ENCODE results near the gene MTA2. TPM values are rescaled to one million over a fixed set of nuclear protein-coding genes. Genes with fewer than 3 reads are reported as not detected.

Gene MTA2
- total and polyA plus RNA-seq, 2 donors (not counting 1 experiment from before 2014, with no cell fraction given) = 37.2 to 139 TPM

DNA sequence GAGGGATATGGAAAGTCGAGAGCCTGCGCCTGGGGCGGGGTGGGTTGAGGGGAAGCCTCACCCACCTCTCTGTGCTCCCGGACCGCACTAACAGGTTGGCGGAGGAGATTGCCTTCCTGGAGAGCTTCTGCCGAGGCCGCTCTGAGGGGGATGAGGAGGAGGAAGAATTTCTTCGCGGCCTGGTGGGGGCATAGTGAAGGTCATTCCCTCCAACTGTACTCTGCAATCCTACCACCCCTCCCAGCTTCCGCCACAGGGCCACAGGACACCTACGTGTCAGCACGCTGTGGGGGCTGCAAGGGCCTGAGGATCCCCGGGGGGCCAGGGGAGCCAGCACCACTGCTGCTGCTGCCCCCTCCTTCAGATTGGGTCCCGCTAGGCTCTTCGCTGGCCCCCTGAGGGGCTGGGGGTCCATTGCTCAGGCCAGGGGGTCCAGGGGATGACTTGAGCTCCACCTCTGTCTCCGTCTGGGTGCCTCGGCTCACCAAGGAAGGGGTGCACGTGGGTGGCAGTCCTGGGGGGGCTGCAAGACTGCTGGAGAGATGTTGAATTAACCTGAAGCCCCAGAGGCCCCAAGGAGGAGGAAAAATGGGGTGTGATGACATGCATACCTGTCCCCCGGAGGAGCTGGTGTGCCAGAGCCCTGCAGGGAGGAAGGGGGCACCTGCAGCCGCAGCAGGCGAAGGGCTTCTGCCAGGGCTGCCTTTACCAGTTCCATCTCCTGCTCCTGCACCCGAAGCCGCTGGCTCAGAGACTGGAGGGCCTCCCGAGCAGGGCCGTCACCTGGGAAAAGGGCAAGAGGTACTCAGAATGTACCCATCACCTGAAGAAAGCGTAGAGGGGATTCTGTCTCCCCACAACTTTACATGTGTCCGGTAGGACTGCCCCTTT lies 9.4 kb upstream of the MTA2 start:
- peak overlapping the region; percentile 76 to 96 for H3K27ac ChIP-seq (ENCODE audit: low read length in 2 of 2)
- TF ChIP-seq, protein P1, sequence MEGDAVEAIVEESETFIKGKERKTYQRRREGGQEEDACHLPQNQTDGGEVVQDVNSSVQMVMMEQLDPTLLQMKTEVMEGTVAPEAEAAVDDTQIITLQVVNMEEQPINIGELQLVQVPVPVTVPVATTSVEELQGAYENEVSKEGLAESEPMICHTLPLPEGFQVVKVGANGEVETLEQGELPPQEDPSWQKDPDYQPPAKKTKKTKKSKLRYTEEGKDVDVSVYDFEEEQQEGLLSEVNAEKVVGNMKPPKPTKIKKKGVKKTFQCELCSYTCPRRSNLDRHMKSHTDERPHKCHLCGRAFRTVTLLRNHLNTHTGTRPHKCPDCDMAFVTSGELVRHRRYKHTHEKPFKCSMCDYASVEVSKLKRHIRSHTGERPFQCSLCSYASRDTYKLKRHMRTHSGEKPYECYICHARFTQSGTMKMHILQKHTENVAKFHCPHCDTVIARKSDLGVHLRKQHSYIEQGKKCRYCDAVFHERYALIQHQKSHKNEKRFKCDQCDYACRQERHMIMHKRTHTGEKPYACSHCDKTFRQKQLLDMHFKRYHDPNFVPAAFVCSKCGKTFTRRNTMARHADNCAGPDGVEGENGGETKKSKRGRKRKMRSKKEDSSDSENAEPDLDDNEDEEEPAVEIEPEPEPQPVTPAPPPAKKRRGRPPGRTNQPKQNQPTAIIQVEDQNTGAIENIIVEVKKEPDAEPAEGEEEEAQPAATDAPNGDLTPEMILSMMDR (IDR thresholded peaks at IDR 0.05) = no peak
- H4K20me1 ChIP-seq (ENCODE audit: control insufficient read depth, insufficient read depth, low read length, poor library complexity, severe bottlenecking) = no peaks in the 10 kb centered on the region
- POLR2A ChIA-PET = interaction anchor here (0.5 to 2.7 kb wide), 7 partner anchors 10 to 230 kb away, joined by 3 to 16 read pairs (median 8); partner anchors contain the start of genes MTA2, TUT1, UBXN1 and ZBTB3
- H3K79me2 ChIP-seq (ENCODE audit: control insufficient read depth, insufficient read depth, low read length) = peaks cover 67% of the 10 kb centered on the region
- 73% methylated on average over 16 of the region's 28 CpGs for WGBS (ENCODE audit: insufficient coverage)
- peak overlapping the region; percentile 90 for H3K4me2 ChIP-seq (replicated peaks; ENCODE audit: low read depth, low read length, poor library complexity, severe bottlenecking)
- Mint-ChIP-seq H3K27ac (peak overlapping the region; percentile 99), H3K4me1 (peaks cover 28% of the 10 kb centered on the region), H3K27me3 (no peaks in the 10 kb centered on the region), H3K4me3 (peak overlapping the region; percentile 97), H3K9me3 (ENCODE audit: insufficient read depth) (no peaks in the 10 kb centered on the region)
- peak overlapping the region; percentile 90 for H2AFZ ChIP-seq (ENCODE audit: insufficient read depth, low read depth, low read length, poor library complexity, severe bottlenecking)
- peak overlapping the region; percentile 70 to 84 (median 75) for H3K4me3 ChIP-seq (ENCODE audit: control extremely low read depth in 1 of 5, extremely low read depth in 1 of 5, insufficient read depth in 1 of 5, low read depth in 2 of 5, low read length in 4 of 5)
- H3K27me3 ChIP-seq (replicated peaks in 1 of 4; ENCODE audit: control extremely low read depth in 1 of 4, control insufficient read depth in 3 of 4, insufficient read depth in 4 of 4, low read length in 3 of 4) = no peaks in the 10 kb centered on the region
- CTCF ChIA-PET = interaction anchor here (0.8 to 3.7 kb wide), 11 partner anchors 10 to 83 kb away, joined by 3 to 32 read pairs (median 4); partner anchors contain the start of genes B3GAT3, INTS5, MTA2 and TUT1
- DNase-seq (no peak), ATAC-seq (ENCODE audit: low read depth) (no peak)
- intact Hi-C loops (cut with micrococcal nuclease) = no loop called here
- H3K4me1 ChIP-seq (ENCODE audit: control insufficient read depth in 2 of 2, insufficient read depth in 2 of 2, low read length in 2 of 2) = peaks cover 10 to 29% of the 10 kb centered on the region in 2 donors
- no peaks in the 10 kb centered on the region for H3K9me3 ChIP-seq (ENCODE audit: control extremely low read depth in 1 of 3, control insufficient read depth in 2 of 3, insufficient read depth in 1 of 3, low read length in 2 of 3)
- H3K36me3 ChIP-seq (replicated peaks in 1 of 2; ENCODE audit: control extremely low read depth in 1 of 2, control insufficient read depth in 1 of 2, extremely low read depth in 1 of 2, insufficient read depth in 2 of 2, low read length in 1 of 2) = peaks cover 0 to 32% of the 10 kb centered on the region in 2 experiments
- H3K9ac ChIP-seq (ENCODE audit: low read length) = peak overlapping the region; percentile 74

DNA sequence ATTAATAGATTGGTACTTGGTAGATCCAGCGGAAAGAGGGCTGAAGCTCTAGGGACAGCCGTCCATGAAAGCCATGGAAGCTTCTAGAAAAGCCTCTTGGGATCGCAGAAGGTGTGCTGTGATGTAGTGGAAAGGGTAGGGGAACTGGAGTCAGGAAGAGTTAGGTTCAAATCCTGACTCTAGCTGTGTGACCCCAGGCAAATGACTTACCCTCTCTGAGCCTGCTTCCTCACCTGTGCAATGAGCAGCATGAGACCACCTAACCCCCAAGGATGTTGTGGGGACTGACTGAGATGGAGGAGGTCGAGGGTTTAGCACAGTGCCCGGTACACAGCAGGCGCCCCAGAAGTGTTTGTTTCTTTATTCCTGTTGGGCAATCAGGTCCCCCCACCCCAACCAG lies 8.7 kb upstream of the MTA2 start:
- TF ChIP-seq, protein P1 (IDR thresholded peaks at IDR 0.05) = no peak
- TF ChIP-seq EZH2 (IDR thresholded peaks at IDR 0.05; ENCODE audit: borderline replicate concordance, insufficient read depth, low read depth, low read length, poor library complexity, severe bottlenecking) = no peak
- H3K27ac Mint-ChIP-seq = peak overlapping the region; percentile 80
- no peak overlapping the region for H2AFZ ChIP-seq (ENCODE audit: insufficient read depth, low read depth, low read length, poor library complexity, severe bottlenecking)
- peak overlapping the region; percentile 90 for H3K4me2 ChIP-seq (replicated peaks; ENCODE audit: low read depth, low read length, poor library complexity, severe bottlenecking)
- intact Hi-C loops (cut with micrococcal nuclease) = no loop called here
- no peaks in the 10 kb centered on the region for H3K9me3 Mint-ChIP-seq (ENCODE audit: insufficient read depth)
- H3K79me2 ChIP-seq (ENCODE audit: control insufficient read depth, insufficient read depth, low read length) = peaks cover 68% of the 10 kb centered on the region
- POLR2A ChIA-PET = interaction anchor here (0.6 to 2.7 kb wide), 3 partner anchors 9 to 18 kb away, joined by 8 to 16 read pairs (median 14); partner anchors contain the start of genes MTA2 and TUT1
- no peaks in the 10 kb centered on the region for H3K27me3 Mint-ChIP-seq
- H3K36me3 ChIP-seq (replicated peaks in 1 of 2; ENCODE audit: control extremely low read depth in 1 of 2, control insufficient read depth in 1 of 2, extremely low read depth in 1 of 2, insufficient read depth in 2 of 2, low read length in 1 of 2) = peaks cover 0 to 35% of the 10 kb centered on the region in 2 experiments
- H3K4me1 ChIP-seq (ENCODE audit: control insufficient read depth in 2 of 2, insufficient read depth in 2 of 2, low read length in 2 of 2) = peaks cover 10 to 29% of the 10 kb centered on the region in 2 donors
- DNase-seq (no peak), ATAC-seq (ENCODE audit: low read depth) (no peak)
- H3K9ac ChIP-seq (ENCODE audit: low read length) = no peak overlapping the region
- CTCF ChIA-PET = interaction anchor here (1.0 to 3.7 kb wide), 3 partner anchors 9 to 18 kb away, joined by 3 to 32 read pairs (median 13); partner anchors contain the start of genes B3GAT3, MTA2 and TUT1
- H3K27me3 ChIP-seq (replicated peaks in 1 of 4; ENCODE audit: control extremely low read depth in 1 of 4, control insufficient read depth in 3 of 4, insufficient read depth in 4 of 4, low read length in 3 of 4) = no peaks in the 10 kb centered on the region
- H3K4me1 Mint-ChIP-seq = peaks cover 28% of the 10 kb centered on the region
- no peak overlapping the region for H3K4me3 ChIP-seq (ENCODE audit: control extremely low read depth in 1 of 5, extremely low read depth in 1 of 5, insufficient read depth in 1 of 5, low read depth in 2 of 5, low read length in 4 of 5)
- 91% methylated on average over 3 of the region's 6 CpGs for WGBS (ENCODE audit: insufficient coverage)
- H3K27ac ChIP-seq (ENCODE audit: low read length in 2 of 2) = no peak overlapping the region
- no peaks in the 10 kb centered on the region for H3K9me3 ChIP-seq (ENCODE audit: control extremely low read depth in 1 of 3, control insufficient read depth in 2 of 3, insufficient read depth in 1 of 3, low read length in 2 of 3)
- peak overlapping the region; percentile 97 for H3K4me3 Mint-ChIP-seq
- H4K20me1 ChIP-seq (ENCODE audit: control insufficient read depth, insufficient read depth, low read length, poor library complexity, severe bottlenecking) = no peaks in the 10 kb centered on the region

All from B cell (primary cell).